ENCODE data around the gene EVC2.
"Not testable (repeated sequence)": the region's sequence is repeated elsewhere in the genome, so short reads cannot be mapped to it uniquely, and the experiment has no call there.

Gene EVC2

GRCh38 chr4:5742388-5742787 lies 34.0 kb upstream of the EVC2 start:
- no peak for DNase-seq (ENCODE audit: low read depth in 2 of 2)

GRCh38 chr4:5738061-5738460 lies 29.7 kb upstream of the EVC2 start:
- no peak for DNase-seq (ENCODE audit: low read depth in 2 of 2)

- no peak for DNase-seq (ENCODE audit: low read depth in 2 of 2)
Observed at GRCh38 chr4:5735463-5735862, 27.1 kb upstream of the EVC2 start.

- no peak for DNase-seq (ENCODE audit: low read depth in 2 of 2)
Observed at GRCh38 chr4:5734853-5735252, 26.5 kb upstream of the EVC2 start.

- no peak for DNase-seq (ENCODE audit: low read depth in 2 of 2)
Observed at GRCh38 chr4:5732158-5732557, 23.8 kb upstream of the EVC2 start.

- no peak for DNase-seq (ENCODE audit: low read depth in 2 of 2)
Observed at GRCh38 chr4:5730993-5731990, 22.9 kb upstream of the EVC2 start.

GRCh38 chr4:5730436-5730835 lies 22.1 kb upstream of the EVC2 start:
- no peak for DNase-seq (ENCODE audit: low read depth in 2 of 2)

GRCh38 chr4:5728412-5728811 lies 20.1 kb upstream of the EVC2 start:
- DNase-seq (ENCODE audit: low read depth in 2 of 2): not testable (repeated sequence)

- no peak for DNase-seq (ENCODE audit: low read depth in 2 of 2)
Observed at GRCh38 chr4:5724377-5724776, 16.0 kb upstream of the EVC2 start.

GRCh38 chr4:5722328-5722727 lies 14.0 kb upstream of the EVC2 start:
- no peak for DNase-seq (ENCODE audit: low read depth in 2 of 2)

- DNase-seq (ENCODE audit: low read depth in 2 of 2): no peak
Observed at GRCh38 chr4:5721923-5722322, 13.6 kb upstream of the EVC2 start.

- DNase-seq (ENCODE audit: low read depth in 2 of 2): no peak
Observed at GRCh38 chr4:5720980-5721379, 12.6 kb upstream of the EVC2 start.

- no peak for DNase-seq (ENCODE audit: low read depth in 2 of 2)
Observed at GRCh38 chr4:5720157-5720850, 11.9 kb upstream of the EVC2 start.

- DNase-seq (ENCODE audit: low read depth in 2 of 2): no peak
Observed at GRCh38 chr4:5719350-5720055, 11.1 kb upstream of the EVC2 start.

GRCh38 chr4:5718411-5718810 lies 10.1 kb upstream of the EVC2 start:
- DNase-seq (ENCODE audit: low read depth in 2 of 2): no peak

GRCh38 chr4:5717449-5718158 lies 9.2 kb upstream of the EVC2 start:
- no peak for DNase-seq (ENCODE audit: low read depth in 2 of 2)

GRCh38 chr4:5716391-5716790 lies 8.0 kb upstream of the EVC2 start:
- DNase-seq (ENCODE audit: low read depth in 2 of 2): no peak

- no peak for DNase-seq (ENCODE audit: low read depth in 2 of 2)
Observed at GRCh38 chr4:5715357-5715756, 7.0 kb upstream of the EVC2 start.

- DNase-seq (ENCODE audit: low read depth in 2 of 2): no peak
Observed at GRCh38 chr4:5713861-5714260, 5.5 kb upstream of the EVC2 start.

- DNase-seq (ENCODE audit: low read depth in 2 of 2): no peak
Observed at GRCh38 chr4:5712931-5713330, 4.6 kb upstream of the EVC2 start.

GRCh38 chr4:5712517-5712916 lies 4.2 kb upstream of the EVC2 start:
- no peak for DNase-seq (ENCODE audit: low read depth in 2 of 2)
